CD14-positive monocyte (primary cell): Measurements from ENCODE around the gene CHST15. TPM values are rescaled to one million over a fixed set of nuclear protein-coding genes. Genes with fewer than 3 reads are reported as not detected.

Experiments used
- DNase-seq, 3 donors: peaks; one replicate each; pipeline ENCODE4 v3.0.0-alpha.2; 2011 to 2022
- H2AFZ ChIP-seq: 2 replicates; pipeline ENCODE4 v1.6.0; 2012; ENCODE audit warnings: mild to moderate bottlenecking, low read depth, low read length, inconsistent platforms; ENCODE audit not compliant: insufficient read depth, poor library complexity, severe bottlenecking
- H3K27ac ChIP-seq, 2 donors: 1 replicate in 1 of 2; 2 replicates in 1 of 2; pipeline ENCODE4 v1.5.1; 2012 to 2013; ENCODE audit warnings: low read length in 2 of 2, control low read depth in 1 of 2, inconsistent platforms in 1 of 2, low read depth in 1 of 2, mild to moderate bottlenecking in 1 of 2
- H3K27me3 ChIP-seq, 2 donors: one replicate each; pipeline versions ENCODE4 v1.6.0 to v1.6.1; 2011 to 2013; ENCODE audit warnings: low read length in 2 of 2; ENCODE audit not compliant: control insufficient read depth in 2 of 2, insufficient read depth in 2 of 2
- H3K36me3 ChIP-seq, 2 donors: replicated peaks in 1 of 2; 1 replicate in 1 of 2; 2 replicates in 1 of 2; pipeline versions ENCODE4 v1.5.1 to v1.6.1; 2012 to 2013; ENCODE audit warnings: low read length in 2 of 2, control low read depth in 1 of 2, inconsistent platforms in 1 of 2, mild to moderate bottlenecking in 1 of 2; ENCODE audit not compliant: insufficient read depth in 2 of 2, control insufficient read depth in 1 of 2
- H3K4me1 ChIP-seq, 2 donors: 1 replicate in 1 of 2; 2 replicates in 1 of 2; pipeline versions ENCODE4 v1.5.1 to v1.6.1; 2012 to 2013; ENCODE audit warnings: low read length in 2 of 2, control low read depth in 1 of 2, inconsistent platforms in 1 of 2, mild to moderate bottlenecking in 1 of 2, moderate library complexity in 1 of 2; ENCODE audit not compliant: insufficient read depth in 2 of 2, control insufficient read depth in 1 of 2
- H3K4me2 ChIP-seq: replicated peaks from 2 replicates; pipeline ENCODE3; 2012; ENCODE audit warnings: low read length, moderate library complexity, mild to moderate bottlenecking; ENCODE audit not compliant: poor library complexity, severe bottlenecking; ENCODE audit errors: extremely low read depth
- H3K4me3 ChIP-seq, 3 experiments: fragments of 200-600 bp in 1 of 3; sonication (generic) in 1 of 3; replicated peaks in 1 of 3; 1 replicate in 2 of 3; 2 replicates in 1 of 3; pipeline ENCODE4 v1.5.1; 2011 to 2013; ENCODE audit warnings: low read length in 3 of 3, mild to moderate bottlenecking in 3 of 3, control low read depth in 2 of 3, low read depth in 2 of 3, inconsistent platforms in 1 of 3, moderate library complexity in 1 of 3
- H3K79me2 ChIP-seq: 2 replicates; pipeline ENCODE4 v1.6.0; 2012; ENCODE audit warnings: mild to moderate bottlenecking, control low read depth, inconsistent platforms, low read length, moderate library complexity; ENCODE audit not compliant: insufficient read depth
- H3K9ac ChIP-seq: 2 replicates; pipeline ENCODE4 v1.6.0; 2017; ENCODE audit warnings: low read length, mild to moderate bottlenecking; ENCODE audit not compliant: insufficient read depth, poor library complexity, severe bottlenecking
- H3K9me3 ChIP-seq, 2 donors: replicated peaks in 1 of 2; 1 replicate in 1 of 2; 2 replicates in 1 of 2; pipeline versions ENCODE4 v1.5.1 to v1.6.1; 2012 to 2013; ENCODE audit warnings: low read length in 2 of 2, control low read depth in 1 of 2; ENCODE audit not compliant: control insufficient read depth in 1 of 2, insufficient read depth in 1 of 2
- H4K20me1 ChIP-seq: 2 replicates; pipeline ENCODE4 v1.6.0; 2012; ENCODE audit warnings: mild to moderate bottlenecking, low read length, control low read depth, moderate library complexity; ENCODE audit not compliant: insufficient read depth
- H3K27ac Mint-ChIP-seq, 7 donors: one replicate each; pipeline ENCODE4 v1.8.0; 2020; ENCODE audit warnings: mild to moderate bottlenecking in 7 of 7, mixed read lengths in 7 of 7, moderate library complexity in 6 of 7, inconsistent platforms in 2 of 7
- H3K27me3 Mint-ChIP-seq, 3 donors: one replicate each; pipeline ENCODE4 v1.8.0; 2021 to 2022; ENCODE audit warnings: low read depth in 3 of 3, mild to moderate bottlenecking in 3 of 3, mixed read lengths in 3 of 3, moderate library complexity in 3 of 3, inconsistent platforms in 1 of 3
- H3K36me3 Mint-ChIP-seq, 2 donors: one replicate each; pipeline ENCODE4 v1.8.0; 2020; ENCODE audit warnings: mixed read lengths in 2 of 2, inconsistent platforms in 1 of 2, mild to moderate bottlenecking in 1 of 2
- H3K4me1 Mint-ChIP-seq: one replicate; pipeline ENCODE4 v1.8.0; 2020; ENCODE audit warnings: mild to moderate bottlenecking, mixed read lengths
- H3K4me3 Mint-ChIP-seq, 2 donors: one replicate each; pipeline ENCODE4 v1.8.0; 2020; ENCODE audit warnings: mild to moderate bottlenecking in 2 of 2, mixed read lengths in 2 of 2, moderate library complexity in 1 of 2
- H3K9me3 Mint-ChIP-seq, 7 donors: one replicate each; pipeline ENCODE4 v1.8.0; 2020 to 2022; ENCODE audit warnings: mixed read lengths in 7 of 7, mild to moderate bottlenecking in 6 of 7, moderate library complexity in 6 of 7, inconsistent platforms in 2 of 7
- WGBS: methylation state at CpG from one replicate; pipeline ENCODE4 v1.1.5; 2013; ENCODE audit warnings: missing lambda C conversion rate; ENCODE audit not compliant: insufficient coverage; 5-methylcytosine and 5-hydroxymethylcytosine counted together
- intact Hi-C, 2 donors: fragments of 100-400 bp; cut with micrococcal nuclease; formaldehyde crosslinking; loops; one replicate each; pipeline versions ENCODE4 v1.15.0 to v1.15.1; 2023
- polyA plus RNA-seq, 3 donors: library from polyadenylated mRNA; depleted of rRNA in 1 of 3; unstranded in 2 of 3; stranded (reverse) in 1 of 3; fragments of 300-500 nt in 2 of 3; fragments of >200 nt in 1 of 3; fragmentation: Illumina TruSeq in 2 of 3; gene quantifications; 1 replicate in 2 of 3; 2 replicates in 1 of 3; pipeline ENCODE4 v1.2.3, GENCODE V29; 2012 to 2021
- TF ChIP-seq, protein P1 (sequence below): fragments of 200-600 bp; IDR thresholded peaks from one replicate; pipeline ENCODE4 v1.8.0; 2022; ENCODE audit warnings: antibody characterized with exemption, mild to moderate bottlenecking

CHST15 gene
- polyA plus RNA-seq, 3 donors = 54.4 to 106 (median 87.5) TPM

- peak overlapping the region; percentile 28 to 98 for H3K27ac ChIP-seq
- Mint-ChIP-seq H3K36me3 (peaks cover 20 to 32% of the 10 kb centered on the region in 2 donors), H3K4me1 (peaks cover 71% of the 10 kb centered on the region), H3K9me3 (peaks cover 0 to 15% (median 10%) of the 10 kb centered on the region in 7 donors), H3K27me3 (peaks cover 37 to 52% (median 44%) of the 10 kb centered on the region in 3 donors), H3K4me3 (peak overlapping the region; percentile 74 to 79), H3K27ac (peak overlapping the region; percentile 91 to 100 (median 100))
- peak overlapping the region; percentile 72 for H3K4me2 ChIP-seq
- intact Hi-C loops = loop anchor here (1.0 to 5.0 kb wide), 5 partner anchors 37 to 295 kb away; partner anchors contain the start of gene CHST15 (in 2 of the 2)
- DNase-seq = peak; percentile 54 to 77 (median 60)
- peak overlapping the region in 2 of 3 experiments; percentile 28 to 75 for H3K4me3 ChIP-seq
- peak overlapping the region; percentile 55 for H3K9ac ChIP-seq
- peaks cover 64 to 75% of the 10 kb centered on the region in 2 donors for H3K4me1 ChIP-seq
- H4K20me1 ChIP-seq = no peaks in the 10 kb centered on the region
- H3K9me3 ChIP-seq = peaks cover 0 to 16% of the 10 kb centered on the region in 2 donors
- no peaks in the 10 kb centered on the region for H3K36me3 ChIP-seq
- WGBS = 14% methylated on average over 21 of the region's 27 CpGs
- TF ChIP-seq, protein P1, sequence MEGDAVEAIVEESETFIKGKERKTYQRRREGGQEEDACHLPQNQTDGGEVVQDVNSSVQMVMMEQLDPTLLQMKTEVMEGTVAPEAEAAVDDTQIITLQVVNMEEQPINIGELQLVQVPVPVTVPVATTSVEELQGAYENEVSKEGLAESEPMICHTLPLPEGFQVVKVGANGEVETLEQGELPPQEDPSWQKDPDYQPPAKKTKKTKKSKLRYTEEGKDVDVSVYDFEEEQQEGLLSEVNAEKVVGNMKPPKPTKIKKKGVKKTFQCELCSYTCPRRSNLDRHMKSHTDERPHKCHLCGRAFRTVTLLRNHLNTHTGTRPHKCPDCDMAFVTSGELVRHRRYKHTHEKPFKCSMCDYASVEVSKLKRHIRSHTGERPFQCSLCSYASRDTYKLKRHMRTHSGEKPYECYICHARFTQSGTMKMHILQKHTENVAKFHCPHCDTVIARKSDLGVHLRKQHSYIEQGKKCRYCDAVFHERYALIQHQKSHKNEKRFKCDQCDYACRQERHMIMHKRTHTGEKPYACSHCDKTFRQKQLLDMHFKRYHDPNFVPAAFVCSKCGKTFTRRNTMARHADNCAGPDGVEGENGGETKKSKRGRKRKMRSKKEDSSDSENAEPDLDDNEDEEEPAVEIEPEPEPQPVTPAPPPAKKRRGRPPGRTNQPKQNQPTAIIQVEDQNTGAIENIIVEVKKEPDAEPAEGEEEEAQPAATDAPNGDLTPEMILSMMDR = peak; percentile 59
- peaks cover 21 to 35% of the 10 kb centered on the region in 2 donors for H3K27me3 ChIP-seq
- H2AFZ ChIP-seq = peak overlapping the region; percentile 54
- H3K79me2 ChIP-seq = no peaks in the 10 kb centered on the region
These were observed 97.8 kb downstream of the CHST15 start for GRCh38 chr10:123995461-123996131.

DNA sequence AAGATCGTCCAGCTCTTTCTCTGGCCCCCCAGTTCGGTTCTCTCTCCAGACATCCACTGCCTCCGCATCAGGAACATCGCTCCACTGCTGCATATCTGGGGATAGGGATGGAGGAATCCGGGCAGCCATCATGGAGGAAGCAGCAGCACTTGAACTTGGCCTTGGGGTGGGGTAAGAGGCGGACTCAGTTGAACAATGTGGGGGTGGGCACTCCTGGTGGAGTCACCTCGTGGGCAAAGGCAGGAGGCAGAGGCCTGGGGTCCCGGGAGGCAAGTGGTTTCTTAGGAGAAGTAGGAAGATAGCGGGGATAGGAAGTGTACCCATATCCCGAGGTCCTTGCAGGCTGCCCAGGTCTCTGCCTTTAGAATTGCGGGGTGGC is 98.3 kb downstream of the CHST15 start:
- Histone ChIP-seq H4K20me1 (no peaks in the 10 kb centered on the region), H2AFZ (peak overlapping the region; percentile 54), H3K9me3 (peaks cover 0 to 21% of the 10 kb centered on the region in 2 donors), H3K36me3 (no peaks in the 10 kb centered on the region), H3K79me2 (no peaks in the 10 kb centered on the region), H3K4me2 (peak overlapping the region; percentile 72), H3K27ac (peak overlapping the region in 1 of 2 donors; percentile 98), H3K9ac (peak overlapping the region; percentile 55), H3K4me3 (peak overlapping the region; percentile 21 to 75 (median 28)), H3K4me1 (peaks cover 60 to 69% of the 10 kb centered on the region in 2 donors), H3K27me3 (peaks cover 27 to 41% of the 10 kb centered on the region in 2 donors)
- peaks cover 42 to 54% (median 48%) of the 10 kb centered on the region in 3 donors for H3K27me3 Mint-ChIP-seq
- peaks cover 66% of the 10 kb centered on the region for H3K4me1 Mint-ChIP-seq
- H3K9me3 Mint-ChIP-seq = peaks cover 0 to 19% (median 10%) of the 10 kb centered on the region in 7 donors
- H3K27ac Mint-ChIP-seq = peak overlapping the region; percentile 91 to 100 (median 100)
- TF ChIP-seq, protein P1 = no peak
- no peak for DNase-seq
- intact Hi-C loops = loop anchor here (1.0 to 5.0 kb wide), 3 partner anchors 37 to 98 kb away; partner anchors contain the start of gene CHST15 (in 2 of the 2)
- H3K36me3 Mint-ChIP-seq = peaks cover 15 to 32% of the 10 kb centered on the region in 2 donors
- H3K4me3 Mint-ChIP-seq = peak overlapping the region; percentile 74 to 79
- 26% methylated on average over 6 of the region's 11 CpGs for WGBS
